Esophagus squamous epithelium (tissue), 4 donors: ENCODE measurements around the gene FEM1C.

Experiments used
- POLR2A ChIP-seq, 4 donors: fragments of 450-650 bp; IDR thresholded peaks; one replicate each; pipeline ENCODE4 v1.6.1; 2017; ENCODE audit warnings: antibody characterized with exemption in 4 of 4, mild to moderate bottlenecking in 4 of 4, moderate library complexity in 3 of 4
- TF ChIP-seq, protein P1 (sequence below), 6 experiments: fragments of 450-650 bp in 4 of 6; fragments of 200-600 bp in 2 of 6; sonication (generic) in 2 of 6; IDR thresholded peaks; one replicate each; pipeline ENCODE4 v1.5.1; 2016 to 2019; ENCODE audit warnings: antibody characterized with exemption in 6 of 6, mild to moderate bottlenecking in 4 of 6, moderate library complexity in 4 of 6

DNA sequence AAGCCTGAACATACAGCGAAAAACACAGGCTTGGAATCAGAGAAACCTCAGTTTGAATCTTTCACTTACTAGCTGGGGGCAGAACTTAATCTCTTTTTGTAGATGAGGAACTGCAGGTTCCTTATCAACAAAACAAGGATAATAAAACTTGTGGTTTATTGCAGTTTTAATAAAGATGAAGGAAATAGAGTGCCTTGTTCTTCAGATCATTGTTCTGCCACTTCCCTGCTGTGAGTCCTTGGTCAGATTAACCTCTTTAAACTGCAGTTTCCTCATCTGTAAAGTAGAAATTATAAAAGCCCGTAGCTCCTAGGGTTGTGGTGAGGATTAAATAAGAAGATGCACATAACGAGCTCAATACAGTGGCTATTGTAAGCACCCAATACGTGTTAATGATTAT lies 57.4 kb downstream of the FEM1C start:
- TF ChIP-seq, protein P1, sequence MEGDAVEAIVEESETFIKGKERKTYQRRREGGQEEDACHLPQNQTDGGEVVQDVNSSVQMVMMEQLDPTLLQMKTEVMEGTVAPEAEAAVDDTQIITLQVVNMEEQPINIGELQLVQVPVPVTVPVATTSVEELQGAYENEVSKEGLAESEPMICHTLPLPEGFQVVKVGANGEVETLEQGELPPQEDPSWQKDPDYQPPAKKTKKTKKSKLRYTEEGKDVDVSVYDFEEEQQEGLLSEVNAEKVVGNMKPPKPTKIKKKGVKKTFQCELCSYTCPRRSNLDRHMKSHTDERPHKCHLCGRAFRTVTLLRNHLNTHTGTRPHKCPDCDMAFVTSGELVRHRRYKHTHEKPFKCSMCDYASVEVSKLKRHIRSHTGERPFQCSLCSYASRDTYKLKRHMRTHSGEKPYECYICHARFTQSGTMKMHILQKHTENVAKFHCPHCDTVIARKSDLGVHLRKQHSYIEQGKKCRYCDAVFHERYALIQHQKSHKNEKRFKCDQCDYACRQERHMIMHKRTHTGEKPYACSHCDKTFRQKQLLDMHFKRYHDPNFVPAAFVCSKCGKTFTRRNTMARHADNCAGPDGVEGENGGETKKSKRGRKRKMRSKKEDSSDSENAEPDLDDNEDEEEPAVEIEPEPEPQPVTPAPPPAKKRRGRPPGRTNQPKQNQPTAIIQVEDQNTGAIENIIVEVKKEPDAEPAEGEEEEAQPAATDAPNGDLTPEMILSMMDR (IDR thresholded peaks at IDR 0.05): no peak
- no peak for TF ChIP-seq POLR2A (IDR thresholded peaks at IDR 0.05)
